ENCODE measurements around the gene STPG3. TPM values are rescaled to one million over a fixed set of nuclear protein-coding genes. Genes with fewer than 3 reads are reported as not detected.
A peak's percentile ranks its signal among the peaks of the same experiment; 100 is the strongest.

Gene STPG3
- total and polyA plus RNA-seq, 2 of the 13 experiments (the other 11 are each of a cell fraction or from before 2014, with no cell fraction given) = not detected

GRCh38 chr9:137277329-137278041 lies 26.4 kb downstream of the STPG3 start, which contains the start of gene TOR4A (continued):
- no peak for TF ChIP-seq TCF7L2 (IDR thresholded peaks at IDR 0.05; ENCODE audit: low read depth, low read length)
- no peak for TF ChIP-seq ZNF333 (CRISPR knock-in tag; IDR thresholded peaks at IDR 0.05; ENCODE audit: borderline replicate concordance)
- no peak; the same call in 1 of the 2 replicates for TF ChIP-seq AKAP8 (CRISPR knock-in tag; IDR thresholded peaks at IDR 0.05)
- TF ChIP-seq ZMAT5 (CRISPR knock-in tag; IDR thresholded peaks at IDR 0.05; ENCODE audit: borderline replicate concordance, low read depth) = no peak
- peak; percentile 84; the same call in 1 of the 2 replicates for TF ChIP-seq IKZF5 (CRISPR knock-in tag; IDR thresholded peaks at IDR 0.05)
- TF ChIP-seq ZNF749 (CRISPR knock-in tag; IDR thresholded peaks at IDR 0.05; ENCODE audit: borderline replicate concordance) = 0 out of 2 replicates have a peak, but pooled peaks have one; percentile 13
- TF ChIP-seq MIER3 (CRISPR knock-in tag; IDR thresholded peaks at IDR 0.05; ENCODE audit: borderline replicate concordance) = 0 out of 2 replicates have a peak, but pooled peaks have one; percentile 24
- TF ChIP-seq ZNF703 (CRISPR knock-in tag; IDR thresholded peaks at IDR 0.05; ENCODE audit: borderline replicate concordance) = no peak; the same call in 1 of the 2 replicates
- no peak for TF ChIP-seq MEIS1 (CRISPR knock-in tag; IDR thresholded peaks at IDR 0.05; ENCODE audit: borderline replicate concordance)
- peak; percentile 76 for TF ChIP-seq TEAD3 (CRISPR knock-in tag; optimal IDR thresholded peaks at IDR 0.05; ENCODE audit: borderline replicate concordance)
- TF ChIP-seq MXD4 (CRISPR knock-in tag; IDR thresholded peaks at IDR 0.05) = peak; percentile 83
- TF ChIP-seq ZBTB38 (CRISPR knock-in tag; IDR thresholded peaks at IDR 0.05) = peak; percentile 79
- no peak for TF ChIP-seq BCLAF1 (IDR thresholded peaks at IDR 0.05)

Data from HepG2 (cell line).